ENCODE results near the gene LZIC.
"Not testable (repeated sequence)": the region's sequence is repeated elsewhere in the genome, so short reads cannot be mapped to it uniquely, and the experiment has no call there.

LZIC gene
- 49.9 to 51.5 reads per million in 2 donors for total RNA-seq

DNA sequence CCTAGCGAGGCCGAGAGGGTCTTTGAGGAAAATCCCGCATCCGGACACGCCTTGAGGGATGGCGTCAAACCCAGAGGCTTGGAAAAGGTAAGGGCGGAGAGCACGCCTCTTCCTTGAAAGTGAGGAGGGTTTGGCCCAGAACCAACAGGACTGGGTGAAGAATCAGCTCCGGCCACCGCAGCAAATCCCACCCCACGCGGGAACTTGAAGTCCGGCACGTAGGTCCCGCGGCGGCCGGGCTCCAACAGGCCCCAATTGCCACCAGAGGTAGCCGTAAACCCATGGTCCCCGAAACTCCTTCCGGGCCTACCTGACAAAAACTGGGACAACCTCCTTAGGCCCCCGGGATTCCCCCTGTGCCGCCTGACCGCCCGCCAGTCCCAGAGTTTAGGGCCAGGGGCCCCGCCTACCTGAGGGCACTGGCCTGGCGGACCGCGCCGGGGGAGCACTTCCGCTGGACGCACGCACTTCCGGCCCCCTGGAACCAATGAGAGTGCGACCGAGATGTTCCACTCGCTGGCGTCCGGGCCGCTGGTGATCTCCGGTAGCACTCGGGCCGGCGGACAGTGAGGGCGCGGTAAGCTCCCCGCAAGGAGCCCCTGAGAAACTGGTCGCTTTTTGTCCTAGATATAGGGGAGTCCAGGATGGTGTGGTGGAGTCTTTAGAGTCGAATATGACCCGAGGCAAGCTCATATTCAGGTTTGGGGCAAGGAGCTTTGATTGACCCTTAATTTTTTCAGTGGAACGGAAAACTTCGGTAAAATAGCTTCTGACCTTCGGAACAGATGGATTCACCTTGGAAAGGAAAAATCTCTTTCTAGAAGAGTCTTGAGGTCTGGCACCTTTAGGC lies at the start of gene LZIC, which contains the start of gene NMNAT1:
Gene LZIC (minus strand): TSS at position 453 of the 850 bp plus-strand sequence. CDS start 6,772 bp downstream, outside the sequence.
Gene NMNAT1 (plus strand): TSS at position 537 of the 850 bp plus-strand sequence. CDS start 28,599 bp downstream, outside the sequence.
- peak; percentile 82 for DNase-seq

DNA sequence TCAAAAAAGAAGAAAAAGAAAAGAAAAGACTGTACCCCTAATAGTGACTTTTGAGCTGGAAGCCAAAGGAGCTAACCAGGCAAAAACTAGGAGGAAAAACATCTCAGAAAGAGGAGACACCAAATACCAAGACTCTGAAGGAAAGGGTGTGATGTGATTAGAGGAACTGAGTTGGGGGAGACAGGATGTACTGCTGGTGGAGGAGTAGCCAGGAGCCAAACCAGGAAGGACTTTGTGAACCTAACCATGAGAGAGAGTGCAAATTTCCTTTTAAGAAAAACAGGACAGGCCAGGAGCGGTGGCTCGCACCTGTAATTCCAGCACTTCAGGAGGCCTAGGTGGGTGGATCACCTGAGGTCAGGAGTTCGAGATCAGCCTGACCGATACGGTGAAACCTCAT lies 49.7 kb upstream of the LZIC start:
- DNase-seq = no peak

DNA sequence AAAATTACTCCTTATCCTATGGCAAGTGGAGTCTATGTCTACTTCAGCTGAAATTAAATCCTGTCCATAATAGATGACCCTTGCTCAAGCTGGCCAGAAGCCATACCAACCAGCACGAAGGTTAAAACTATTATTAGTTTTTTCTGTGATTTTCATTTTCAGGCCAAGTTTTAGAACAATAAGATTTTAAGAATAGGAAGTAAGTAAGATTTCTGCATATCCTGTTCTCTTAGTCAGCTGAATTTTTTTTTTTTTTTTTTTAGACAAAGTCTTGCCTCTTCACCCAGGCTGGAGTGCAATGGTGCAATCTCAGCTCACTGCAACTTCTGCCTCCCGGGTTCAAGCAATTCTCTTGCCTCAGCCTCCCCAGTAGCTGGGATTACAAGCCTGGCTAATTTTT lies 47.8 kb upstream of the LZIC start:
- no peak for DNase-seq

DNA sequence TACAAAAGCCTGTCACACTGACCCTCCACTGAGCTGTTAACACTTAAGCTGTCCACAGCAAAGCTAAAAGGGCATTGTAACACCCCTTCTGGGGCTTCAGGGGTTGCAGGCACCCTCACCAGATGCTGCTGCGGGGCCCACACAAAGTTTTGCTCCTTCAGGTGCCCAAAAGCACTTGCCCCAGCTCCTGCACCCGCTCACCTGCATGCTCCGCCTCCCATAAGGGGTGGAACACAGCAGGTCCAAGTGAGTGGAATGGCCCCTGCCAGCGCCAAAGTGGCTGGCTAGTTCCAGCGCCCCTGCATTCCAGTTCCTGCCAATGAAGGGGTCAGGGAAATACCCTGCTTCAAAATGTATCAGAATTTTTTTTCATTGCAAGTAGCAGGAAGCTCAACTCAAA lies 46.6 kb upstream of the LZIC start:
- no peak for DNase-seq

DNA sequence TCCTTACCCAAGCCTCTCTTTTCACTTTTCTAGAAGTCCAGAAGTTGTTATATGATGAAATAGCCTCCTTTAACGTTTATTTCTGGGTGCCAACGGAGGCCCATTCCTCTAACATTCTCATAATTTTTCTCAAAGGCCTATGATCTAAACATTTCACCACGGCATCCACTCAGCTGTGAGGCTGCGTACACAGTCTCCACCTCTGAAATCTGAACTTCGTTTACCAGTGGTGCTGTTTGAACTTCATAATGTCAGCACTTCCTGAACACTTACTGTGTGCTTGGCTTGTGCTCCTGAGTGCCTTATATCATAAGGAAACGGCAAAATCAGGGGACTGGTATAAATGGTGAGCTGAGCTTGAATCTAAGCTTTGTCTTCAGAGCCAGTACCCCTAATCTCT lies 41.8 kb upstream of the LZIC start:
- DNase-seq = no peak

DNA sequence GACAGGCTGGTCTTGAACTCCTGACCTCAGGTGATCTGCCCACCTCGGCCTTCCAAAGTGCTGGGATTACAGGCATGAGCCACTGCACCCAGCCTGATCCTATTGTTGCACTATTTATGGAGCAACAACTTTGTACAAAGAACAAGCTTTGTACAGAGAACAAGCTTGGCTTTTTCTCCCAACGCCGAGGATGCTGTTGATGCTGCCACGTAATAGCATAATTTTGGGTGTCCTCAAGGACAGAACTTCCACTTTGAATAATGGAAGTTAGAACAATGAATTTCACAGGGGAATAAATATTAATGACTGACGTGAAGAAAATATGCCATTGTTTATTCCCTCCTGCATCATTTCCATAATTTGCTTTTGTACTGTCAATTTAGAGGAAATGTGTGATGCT lies 41.1 kb upstream of the LZIC start:
- DNase-seq = no peak

DNA sequence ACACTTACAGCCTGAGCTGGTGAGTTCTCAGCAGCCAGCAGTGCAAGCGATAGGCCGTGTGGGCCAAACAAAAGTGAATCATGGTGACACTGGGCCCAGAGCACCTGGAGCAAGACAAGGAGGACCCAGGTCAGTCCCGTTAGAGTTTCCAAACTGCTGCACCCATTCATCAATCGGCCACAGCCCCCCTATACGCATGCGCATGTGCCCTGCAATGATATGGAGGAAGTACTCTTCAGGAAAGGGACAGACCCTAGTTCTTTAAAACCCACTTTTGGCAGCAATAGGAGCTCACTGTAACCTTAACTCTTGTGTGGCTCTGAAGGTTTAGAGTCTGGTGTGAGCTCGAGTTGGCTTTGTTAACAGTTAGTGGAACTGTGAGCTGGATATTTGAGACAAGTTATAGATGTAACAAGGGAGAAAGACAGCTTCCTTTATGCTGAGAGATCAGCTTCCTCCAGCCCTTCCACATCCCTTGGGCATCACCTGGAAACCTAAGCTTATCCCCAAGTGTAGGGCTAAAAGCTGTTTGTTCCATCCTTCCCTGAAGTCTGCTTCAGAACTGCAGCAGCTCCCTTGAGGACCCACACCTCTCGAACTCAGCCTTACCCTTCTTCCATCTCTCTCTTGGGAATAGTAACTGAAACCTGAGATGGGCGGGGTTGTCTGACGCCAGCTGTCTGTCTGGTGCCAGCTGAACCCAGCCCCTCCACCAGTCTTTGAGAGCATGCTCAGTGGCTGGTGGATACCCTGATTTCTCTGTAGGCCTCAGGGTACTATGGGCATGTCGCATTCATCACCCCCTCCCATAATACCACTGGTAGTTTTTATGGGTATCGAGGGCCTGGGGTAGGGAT lies 17.7 kb upstream of the LZIC start:
- no peak for DNase-seq

DNA sequence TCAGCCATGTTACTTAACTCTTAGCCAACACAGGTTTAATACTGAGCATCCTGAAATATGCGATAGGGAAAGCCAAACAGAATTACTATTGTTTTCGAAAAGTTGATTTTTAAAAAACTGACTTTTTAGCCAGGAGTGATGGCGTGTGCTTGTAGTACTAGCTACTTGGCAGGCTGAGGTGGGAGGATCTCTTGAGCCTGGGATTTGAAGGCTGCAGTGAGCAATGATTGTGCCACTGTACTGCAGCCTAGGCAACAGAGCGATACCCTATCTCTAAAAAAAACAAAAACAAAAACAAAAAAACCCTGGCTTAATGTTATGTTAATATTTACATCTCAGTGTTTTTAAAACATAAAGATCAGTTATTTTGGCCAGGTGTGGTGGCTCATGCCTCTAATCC lies 16.8 kb upstream of the LZIC start:
- no peak for DNase-seq

DNA sequence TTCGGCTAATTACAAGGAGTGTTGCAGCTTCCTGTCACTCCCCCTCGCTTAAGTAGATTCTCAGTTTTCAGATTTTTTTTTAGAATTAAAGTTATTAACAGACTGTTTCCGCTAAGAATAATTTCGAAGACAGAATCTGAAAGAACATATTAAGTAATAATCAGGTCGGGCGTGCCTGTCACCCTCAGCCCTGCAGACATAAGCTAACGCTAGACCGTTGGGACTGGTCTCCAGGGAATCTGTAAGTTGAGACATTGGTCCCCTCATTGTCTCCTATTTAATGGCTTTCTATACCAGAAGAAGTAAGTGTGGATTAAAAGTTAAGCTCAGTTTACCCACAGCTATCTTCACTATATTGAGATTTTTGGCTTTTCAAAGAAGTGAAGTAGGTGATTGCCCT lies 14.5 kb upstream of the LZIC start:
- no peak for DNase-seq

DNA sequence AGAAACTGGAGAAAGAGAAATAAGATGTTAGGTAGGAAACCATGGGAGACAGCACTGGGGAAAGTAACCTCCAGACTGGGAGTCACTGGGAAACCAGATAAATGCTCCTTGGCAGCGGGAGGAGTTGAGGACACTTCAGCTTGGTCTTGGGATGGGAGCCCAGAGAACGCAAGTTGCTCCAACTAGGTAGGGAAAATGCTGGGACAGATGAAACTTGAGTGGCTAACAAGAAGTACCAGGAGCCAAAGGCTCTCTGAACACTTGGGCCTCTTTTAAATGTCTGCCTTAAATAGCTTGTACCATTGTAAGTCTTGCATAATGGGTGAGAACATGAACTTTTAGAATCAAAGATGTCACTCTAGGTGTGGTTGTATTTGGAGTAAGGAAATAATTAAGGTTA lies 3.1 kb upstream of the LZIC start:
- no peak for DNase-seq

DNA sequence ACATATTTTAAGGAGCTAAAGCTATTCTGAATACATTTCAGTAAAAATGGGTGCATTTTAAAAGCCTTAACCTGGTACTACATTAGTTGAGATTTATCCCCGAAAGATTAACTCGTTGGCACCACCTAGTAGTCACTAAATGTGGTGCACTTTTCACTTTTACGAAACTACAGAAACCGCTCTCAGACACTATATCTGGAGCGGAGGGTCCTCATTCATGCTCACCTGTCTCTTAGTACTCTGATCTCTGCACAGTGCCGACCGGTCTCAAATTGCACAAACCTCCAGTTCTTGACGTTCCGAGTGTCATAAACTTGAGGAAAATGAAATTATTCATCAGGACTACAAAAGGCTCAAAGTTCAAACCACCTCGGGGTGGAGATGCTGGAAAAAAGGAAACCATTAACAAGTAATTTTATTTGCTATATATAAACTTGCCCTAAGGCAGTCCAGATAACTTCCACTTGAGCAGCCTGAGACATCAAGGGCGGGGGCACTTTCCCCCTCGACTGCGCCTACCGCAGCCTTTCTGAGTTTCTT lies 722 bp downstream of the LZIC start:
- DNase-seq = no peak

DNA sequence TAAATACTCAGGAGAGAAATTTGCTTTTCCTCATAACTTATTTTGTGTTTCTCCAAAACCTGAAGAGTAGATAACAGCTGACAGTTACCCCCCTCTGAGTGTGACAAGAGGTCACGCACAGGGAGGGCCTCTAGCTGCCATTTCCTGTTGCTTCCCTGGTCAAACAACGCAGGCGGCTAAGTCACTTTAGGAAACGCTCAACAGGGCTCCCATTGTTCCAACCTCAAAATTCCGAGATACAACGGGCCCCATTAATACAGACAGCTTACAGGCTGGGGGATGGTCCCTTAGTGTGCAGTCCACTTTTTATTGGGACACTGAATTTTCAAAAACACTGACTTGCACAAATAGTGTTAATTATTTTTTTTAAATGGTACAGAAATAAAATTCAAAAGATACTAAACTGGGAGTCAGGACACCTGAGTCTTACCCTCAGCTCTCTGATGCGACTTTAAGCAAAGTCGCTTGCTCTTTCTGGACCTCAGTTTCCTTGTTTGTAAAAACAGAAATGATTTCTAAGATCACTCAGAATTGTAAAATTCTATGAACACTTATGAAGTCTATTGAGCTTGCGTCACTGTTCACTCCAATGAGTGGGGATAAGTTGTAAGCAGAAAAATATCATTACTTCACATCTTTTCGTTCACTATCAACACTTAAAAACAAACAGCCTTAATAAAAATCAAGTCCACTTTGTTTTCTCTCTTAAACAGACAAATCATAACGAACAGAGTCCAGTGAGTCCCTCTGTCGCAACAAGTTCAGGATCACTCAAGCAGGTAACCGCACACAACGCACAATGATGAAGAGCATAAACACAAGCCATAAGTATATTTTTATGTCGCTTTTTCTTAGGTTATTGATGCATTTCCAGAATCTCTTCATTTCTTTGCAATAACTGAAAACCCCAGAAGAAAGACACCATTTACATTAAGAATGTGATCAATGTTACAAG lies 13.5 kb downstream of the LZIC start:
- DNase-seq = no peak

DNA sequence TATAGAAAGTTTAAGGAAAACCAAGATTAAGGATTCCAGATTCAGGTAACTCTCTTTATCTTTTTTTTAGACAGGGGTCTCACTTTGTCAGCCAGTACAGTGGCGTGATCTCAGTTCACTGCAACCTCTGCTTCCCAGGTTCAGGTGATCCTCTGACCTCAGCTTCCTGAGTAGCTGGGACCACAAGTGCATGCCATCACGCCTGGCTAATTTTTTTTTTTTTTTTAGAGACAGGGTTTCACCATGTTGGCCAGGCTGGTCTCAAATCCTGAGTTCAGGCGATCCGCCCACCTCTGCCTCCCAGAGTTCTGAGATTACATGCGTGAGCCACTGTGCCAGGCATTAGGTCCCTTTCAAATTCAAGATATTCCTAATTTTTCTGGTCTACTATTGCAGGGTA lies 15.9 kb downstream of the LZIC start:
- DNase-seq = no peak

DNA sequence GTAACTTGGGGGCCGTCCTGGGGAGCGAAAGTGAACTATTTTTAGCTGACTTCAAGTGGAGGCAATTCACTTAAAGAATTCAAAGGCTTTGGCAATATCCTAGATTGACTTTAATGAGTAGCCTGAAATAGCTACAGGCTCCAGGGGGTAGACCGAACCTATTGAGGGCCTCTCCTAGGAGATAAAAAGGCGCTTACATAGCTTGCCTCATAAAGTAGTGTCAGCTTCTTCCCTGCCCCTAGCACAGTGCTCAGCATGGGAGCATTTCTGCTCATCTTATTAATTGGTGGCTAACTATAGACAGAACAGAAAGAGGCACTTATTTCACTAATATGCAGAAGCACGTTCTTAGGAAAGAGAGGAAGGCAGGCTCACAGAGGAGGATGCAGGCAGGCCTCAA lies 20.8 kb downstream of the LZIC start:
- DNase-seq = no peak

DNA sequence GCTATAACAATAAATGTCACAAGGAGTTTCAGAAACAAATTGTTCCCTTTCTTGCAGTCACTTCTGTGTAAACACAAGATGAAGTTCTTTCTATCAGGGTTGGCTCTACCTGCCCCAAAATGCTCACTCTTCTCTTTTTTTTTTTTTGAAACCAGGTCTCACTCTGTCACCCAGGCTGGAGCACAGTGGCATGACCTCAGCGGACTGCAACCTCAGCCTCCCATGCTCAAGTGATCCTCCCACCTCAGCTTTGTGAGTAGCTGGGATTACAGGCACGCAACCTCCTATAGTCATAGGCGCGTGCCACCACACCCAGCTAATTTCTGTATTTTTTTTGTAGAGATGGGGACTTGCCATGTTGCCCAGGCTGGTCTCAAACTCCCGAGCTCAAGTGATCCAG lies 22.6 kb downstream of the LZIC start:
- no peak for DNase-seq

DNA sequence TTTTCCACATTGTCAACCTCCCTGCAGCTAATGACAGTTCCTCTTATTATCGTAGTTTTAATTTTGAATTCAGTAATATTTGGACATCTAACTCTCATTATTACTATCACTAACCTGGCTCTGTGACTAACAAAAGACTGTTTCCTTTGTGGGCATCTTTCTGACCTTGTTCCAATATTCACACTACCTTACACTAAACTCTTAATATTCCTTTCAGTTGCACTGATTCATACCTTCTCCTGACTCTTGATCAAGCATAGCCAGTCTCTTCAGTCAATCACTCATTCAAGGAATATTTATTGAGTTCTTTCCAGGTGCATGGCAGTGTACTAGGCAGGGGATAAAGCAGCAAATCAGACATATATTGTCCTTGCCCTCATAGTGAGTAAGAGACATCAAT lies 25.3 kb downstream of the LZIC start:
- DNase-seq = no peak

DNA sequence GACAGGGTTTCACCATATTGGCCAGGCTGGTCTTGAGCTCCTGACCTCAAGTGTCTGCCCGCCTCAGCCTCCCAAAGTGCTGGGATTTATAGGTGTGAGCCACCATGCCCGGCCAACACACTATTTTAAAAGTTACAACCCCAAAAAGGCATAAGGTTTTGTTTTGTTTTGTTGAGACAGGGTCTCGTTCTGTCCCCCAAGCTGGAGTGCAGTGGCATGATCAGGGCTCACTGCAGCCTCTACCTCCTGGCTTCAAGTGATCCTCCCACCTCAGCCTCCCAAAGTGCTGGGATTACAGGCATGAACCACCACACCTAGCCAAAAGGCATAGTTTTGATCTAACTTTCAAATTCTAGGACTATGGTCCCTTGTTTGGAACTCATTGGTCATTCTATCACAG lies 25.7 kb downstream of the LZIC start:
- not testable (repeated sequence) for DNase-seq

DNA sequence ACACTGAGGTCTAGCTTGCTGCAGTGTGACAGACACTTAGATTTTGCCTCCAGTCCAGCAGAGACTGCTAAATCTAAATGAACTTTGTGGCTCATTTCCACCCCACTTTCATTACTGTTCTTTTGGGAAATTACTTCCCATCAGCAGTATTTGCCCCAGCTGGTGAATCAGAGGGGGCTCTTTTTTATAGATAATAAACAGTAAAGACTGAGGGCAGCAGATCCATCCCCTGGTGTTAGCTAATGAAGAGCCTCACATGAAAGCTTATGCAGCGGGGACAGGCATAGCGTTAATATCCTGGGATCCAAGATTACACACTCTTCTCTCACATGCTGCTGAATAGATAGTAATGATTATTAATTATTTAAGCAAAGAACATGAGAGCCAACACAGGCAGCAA lies 26.7 kb downstream of the LZIC start:
- DNase-seq = no peak

DNA sequence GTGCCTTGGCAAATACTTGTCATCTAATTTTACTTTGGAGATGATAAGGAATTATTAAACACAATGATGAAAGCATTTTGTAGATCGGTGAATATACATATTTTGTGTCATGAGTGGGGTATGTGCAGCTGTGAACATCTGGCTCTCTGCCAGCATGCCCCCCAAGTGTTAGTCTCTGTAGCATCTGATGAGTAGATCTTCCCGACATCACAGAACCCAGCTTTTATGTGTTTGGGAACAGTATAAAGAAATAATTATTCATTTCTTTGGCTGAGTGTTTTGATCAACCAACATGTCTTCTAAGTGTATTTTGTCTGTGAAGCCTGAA lies 28.6 kb downstream of the LZIC start:
- DNase-seq = no peak

DNA sequence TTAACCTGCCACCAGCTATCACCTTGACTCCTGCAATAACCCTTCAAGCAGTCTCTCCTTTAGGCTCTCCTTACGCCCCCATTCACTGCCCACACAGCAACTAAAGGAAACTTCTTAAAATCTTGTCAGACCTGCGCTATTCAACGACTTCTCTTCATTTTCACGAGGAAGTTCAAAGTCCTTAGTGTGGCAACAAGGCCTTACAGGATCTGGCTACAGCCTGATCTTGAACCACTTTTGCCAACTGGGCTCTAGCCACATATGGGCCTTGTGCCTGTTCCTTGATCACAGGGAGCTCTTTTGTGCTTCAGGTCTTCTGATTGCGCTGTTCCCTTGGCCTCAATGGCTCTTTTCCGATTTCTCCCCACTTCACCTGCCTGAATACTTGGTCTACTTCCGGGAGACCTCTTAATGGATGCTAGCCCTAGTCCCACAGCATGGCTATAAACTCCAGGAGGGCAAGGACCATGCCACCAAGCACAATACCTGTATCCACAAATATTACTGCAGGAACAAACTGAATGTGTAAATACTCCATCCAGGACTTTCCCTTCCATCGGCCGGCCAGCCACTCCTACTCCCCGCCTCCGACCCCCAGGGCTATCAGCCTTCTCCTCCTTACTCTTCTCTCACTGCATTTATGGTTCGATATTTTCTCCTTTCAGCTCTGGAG lies 30.8 kb downstream of the LZIC start:
- no peak for DNase-seq

DNA sequence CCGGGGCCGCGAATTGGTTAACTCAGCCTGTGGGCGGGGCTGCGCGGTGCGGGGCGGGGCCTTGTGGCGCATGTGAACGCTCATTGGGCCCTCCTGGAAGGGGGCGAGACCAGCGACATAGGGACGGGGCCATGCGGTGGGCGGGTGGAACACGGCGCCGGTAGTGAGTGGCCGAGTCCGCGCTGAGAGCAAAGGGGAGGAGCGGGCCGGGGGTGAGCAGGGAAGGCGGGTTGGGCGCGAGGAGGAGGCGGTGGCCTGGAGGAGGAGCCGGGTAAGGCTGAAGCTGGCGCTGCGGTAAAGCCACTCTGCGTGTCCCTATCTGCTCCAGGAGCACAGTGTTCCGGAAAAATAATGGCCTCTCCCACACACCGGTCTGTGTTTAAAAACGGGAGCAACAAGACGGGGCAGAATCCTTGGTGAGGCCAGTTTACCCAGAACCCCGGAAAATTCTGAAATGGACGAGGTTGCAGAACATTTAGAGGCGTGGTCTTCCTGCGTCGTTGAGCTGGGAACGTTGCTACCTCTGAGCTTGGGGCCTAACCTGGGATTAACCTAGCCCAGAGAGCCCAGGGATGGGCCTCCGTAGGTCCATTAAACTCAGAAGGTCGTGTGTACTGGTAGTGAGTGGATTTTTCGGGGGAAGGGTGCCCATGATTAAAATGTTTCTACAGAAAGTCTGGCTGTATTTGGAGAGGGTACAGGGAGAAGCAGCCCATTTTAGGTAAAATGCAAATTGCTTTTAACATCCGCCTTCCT lies 32.6 kb downstream of the LZIC start:
- DNase-seq = peak; percentile 100

Data from activated gamma-delta T cell (primary cell).